Erythroblast (primary cell): ENCODE results near the gene CRYGN.

Source experiments
- DNase-seq, 2 experiments: peaks; one replicate each; lab custom pipeline; 2025; lab: John Stamatoyannopoulos, UW
- GATA1 ChIP-seq: IDR thresholded peaks from 2 replicates; pipeline ENCODE4 v1.6.1; 2011; ENCODE audit warnings: low read depth, mild to moderate bottlenecking, control low read depth, low read length, moderate library complexity
- POLR2A ChIP-seq: IDR thresholded peaks from 2 replicates; pipeline ENCODE4 v1.6.1; 2011; ENCODE audit warnings: mild to moderate bottlenecking, low read length

The CRYGN gene

GRCh38 chr7:151385626-151386300 is 54.2 kb downstream of the CRYGN start:
- DNase-seq: no peak
- TF ChIP-seq POLR2A (no peak), GATA1 (no peak)

GRCh38 chr7:151384776-151385625 is 54.9 kb downstream of the CRYGN start:
- TF ChIP-seq GATA1 (no peak), POLR2A (no peak)
- DNase-seq: no peak

GRCh38 chr7:151384352-151384697 is 55.6 kb downstream of the CRYGN start:
- DNase-seq: no peak
- TF ChIP-seq GATA1: no peak
- no peak for TF ChIP-seq POLR2A

GRCh38 chr7:151383638-151384351 is 56.1 kb downstream of the CRYGN start:
- TF ChIP-seq POLR2A (no peak), GATA1 (no peak)

GRCh38 chr7:151382079-151382885 is 57.7 kb downstream of the CRYGN start:
- no peak for TF ChIP-seq POLR2A
- no peak for TF ChIP-seq GATA1
- no peak for DNase-seq

More at GRCh38 chr7:151383638-151384351, 56.1 kb downstream of the CRYGN start:
- DNase-seq: no peak

- DNase-seq: no peak
- TF ChIP-seq POLR2A: no peak
- TF ChIP-seq GATA1: no peak
These were observed 58.4 kb downstream of the CRYGN start for GRCh38 chr7:151381348-151382078.

GRCh38 chr7:151381098-151381347 is 58.9 kb downstream of the CRYGN start:
- DNase-seq: no peak
- TF ChIP-seq POLR2A (no peak), GATA1 (no peak)

- no peak for DNase-seq
- TF ChIP-seq POLR2A (no peak), GATA1 (no peak)
These were observed 59.5 kb downstream of the CRYGN start for GRCh38 chr7:151380199-151381097.

GRCh38 chr7:151379534-151380198 is 60.3 kb downstream of the CRYGN start:
- DNase-seq: no peak
- TF ChIP-seq POLR2A (no peak), GATA1 (no peak)

GRCh38 chr7:151379193-151379520 is 60.8 kb downstream of the CRYGN start:
- DNase-seq: no peak
- TF ChIP-seq POLR2A: no peak
- TF ChIP-seq GATA1: no peak
